HepG2 (cell line): Measurements from ENCODE around the gene DLL4. TPM values are rescaled to one million over a fixed set of nuclear protein-coding genes. Genes with fewer than 3 reads are reported as not detected.

ENCODE experiments used
- ATAC-seq: fragments of 200-7000 bp; cut with Tn5 transposase; 3 replicates; pipeline ENCODE4 v1.9.1; 2020; ENCODE audit warnings: mild to moderate bottlenecking, moderate library complexity
- BruUV-seq: library from RNA; stranded (reverse); fragments of 400-500 nt; replicated peaks from 2 replicates; lab custom pipeline; 2021; lab: Mats Ljungman, UMichigan
- CTCF ChIA-PET: fragments of 300-600 bp; formaldehyde crosslinking; extraction: SDS; loops from one replicate; lab custom pipeline; 2021; ENCODE audit warnings: low total read pairs, inconsistent platforms, low intra/inter-chr PET ratio; lab: Yijun Ruan, JAX
- POLR2A ChIA-PET: fragments of 350-600 bp; sonication (Branson Sonifier 250); formaldehyde crosslinking; loops from one replicate; lab custom pipeline; 2020; ENCODE audit warnings: antibody characterized with exemption, inconsistent platforms; lab: Yijun Ruan, JAX
- DNase-seq: peaks from one replicate; pipeline ENCODE4 v3.0.0-alpha.2; 2015; ENCODE audit warnings: low spot score
- FAIRE-seq: peaks from 3 replicates; lab custom pipeline; 2011; peaks lifted over from hg19 to GRCh38; lab: Jason Lieb, UNC
- H2AFZ ChIP-seq: one replicate; pipeline ENCODE4 v1.6.1; 2011; ENCODE audit warnings: low read length, inconsistent platforms
- H3K27ac ChIP-seq: fragments of 300-600 bp; 3 replicates; pipeline ENCODE4 v1.8.0; 2011; ENCODE audit warnings: mixed run types, mild to moderate bottlenecking, mixed read lengths, low read length, inconsistent platforms; ENCODE audit not compliant: insufficient read depth; ENCODE audit errors: extremely low read length
- H3K27me3 ChIP-seq, 2 experiments: fragments of 200-600 bp in 1 of 2; 2 replicates in 1 of 2; 3 replicates in 1 of 2; pipeline versions ENCODE4 v1.6.0 to v1.8.0; 2011; ENCODE audit warnings: low read length in 2 of 2, mild to moderate bottlenecking in 2 of 2, moderate library complexity in 2 of 2, inconsistent platforms in 1 of 2; ENCODE audit not compliant: insufficient read depth in 2 of 2, control insufficient read depth in 1 of 2
- H3K36me3 ChIP-seq, 2 experiments: fragments of 200-600 bp in 1 of 2; replicated peaks in 1 of 2; 2 replicates in 1 of 2; 3 replicates in 1 of 2; pipeline versions ENCODE4 v1.5.1 to v1.8.0; 2011; ENCODE audit warnings: low read length in 2 of 2, inconsistent platforms in 1 of 2; ENCODE audit not compliant: insufficient read depth in 2 of 2, control insufficient read depth in 1 of 2
- H3K4me1 ChIP-seq: 2 replicates; pipeline ENCODE4 v1.5.1; 2012; ENCODE audit warnings: low read length, inconsistent platforms; ENCODE audit not compliant: insufficient read depth
- H3K4me2 ChIP-seq: 2 replicates; pipeline ENCODE4 v1.6.0; 2011; ENCODE audit warnings: low read depth, low read length, inconsistent platforms
- H3K4me3 ChIP-seq, 3 experiments: fragments of 200-600 bp in 1 of 3; sonication (generic), shearing (Covaris generic) in 1 of 3; replicated peaks in 1 of 3; 2 replicates each; pipeline ENCODE4 v1.5.1; 2011 to 2016; ENCODE audit warnings: low read length in 3 of 3, inconsistent platforms in 2 of 3, low read depth in 2 of 3, mild to moderate bottlenecking in 2 of 3, control low read depth in 1 of 3, mixed read lengths in 1 of 3; ENCODE audit not compliant: insufficient read depth in 1 of 3
- H3K79me2 ChIP-seq: one replicate; pipeline ENCODE4 v1.6.1; 2011; ENCODE audit warnings: low read length, inconsistent platforms; ENCODE audit not compliant: insufficient read depth
- H3K9ac ChIP-seq: 2 replicates; pipeline ENCODE4 v1.6.0; 2011; ENCODE audit warnings: mild to moderate bottlenecking, low read depth, low read length, inconsistent platforms; ENCODE audit not compliant: insufficient read depth
- H3K9me3 ChIP-seq: 2 replicates; pipeline ENCODE4 v1.5.1; 2012; ENCODE audit warnings: mild to moderate bottlenecking, low read length
- H4K20me1 ChIP-seq: 2 replicates; pipeline ENCODE4 v1.6.0; 2011; ENCODE audit warnings: inconsistent platforms, mild to moderate bottlenecking, low read length, moderate library complexity; ENCODE audit not compliant: insufficient read depth
- ESRRA ChIP-seq: sonication (generic); formaldehyde crosslinking; IDR thresholded peaks from 2 replicates; pipeline ENCODE4 v1.5.1; 2020; ENCODE audit warnings: mild to moderate bottlenecking, low read depth, missing genetic modification reagents
- HNRNPL ChIP-seq: fragments of 200-400 bp; formaldehyde crosslinking; IDR thresholded peaks from 2 replicates; pipeline ENCODE4 v1.6.1; 2017; ENCODE audit warnings: mild to moderate bottlenecking, low read depth, low read length
- KDM1A ChIP-seq: IDR thresholded peaks from 2 replicates; pipeline ENCODE4 v1.6.1; 2016; ENCODE audit warnings: missing compliant biosample characterization
- NFIB ChIP-seq: sonication (generic); formaldehyde crosslinking; IDR thresholded peaks from 2 replicates; pipeline ENCODE4 v1.9.0; 2021; ENCODE audit warnings: missing genetic modification reagents, mild to moderate bottlenecking, borderline replicate concordance
- SMC3 ChIP-seq: IDR thresholded peaks from 2 replicates; pipeline ENCODE4 v1.6.1; 2011; ENCODE audit warnings: low read length, improper control_type of control experiment
- STAG1 ChIP-seq: sonication (generic); formaldehyde crosslinking; IDR thresholded peaks from 2 replicates; pipeline ENCODE4 v1.4.0; 2020; ENCODE audit warnings: missing genetic modification reagents
- TEAD2 ChIP-seq: sonication (generic); formaldehyde crosslinking; IDR thresholded peaks from 2 replicates; pipeline ENCODE4 v1.9.0; 2021; ENCODE audit warnings: missing genetic modification reagents
- ZSCAN21 ChIP-seq: sonication (generic); formaldehyde crosslinking; IDR thresholded peaks from 2 replicates; pipeline ENCODE4 v1.8.0; 2022; ENCODE audit warnings: mild to moderate bottlenecking, missing genetic modification reagents, moderate library complexity, borderline replicate concordance
- WGBS: methylation state at CpG from one replicate; pipeline ENCODE4 v1.1.6; 2017; ENCODE audit warnings: low lambda C conversion rate; 5-methylcytosine and 5-hydroxymethylcytosine counted together
- in situ Hi-C: cut with HindIII; loops from 2 replicates; pipeline ENCODE4 v1.10.0; 2017; ENCODE audit warnings: low pct_unique_long_range_greater_than_20kb; ENCODE audit not compliant: extremely low pct_ligation_motif_present
- intact Hi-C: fragments of 100-400 bp; cut with micrococcal nuclease; formaldehyde crosslinking; loops from one replicate; pipeline ENCODE4 v1.10.0; 2022; ENCODE audit not compliant: unreplicated experiment
- polyA plus RNA-seq, 8 experiments: library from polyadenylated mRNA; depleted of rRNA in 3 of 8; stranded (reverse) in 7 of 8; unstranded in 1 of 8; fragments of >200 nt; fragmentation: Illumina TruSeq in 4 of 8; extraction: Trizol in 4 of 8; gene quantifications; 2 replicates each; pipeline versions ENCODE4 v1.2.1 to v1.2.3, GENCODE V29; 2011 to 2016; ENCODE audit warnings: low read depth in 4 of 8, missing spikeins in 1 of 8, mixed read lengths in 1 of 8; ENCODE audit not compliant: insufficient read depth in 1 of 8
- total RNA-seq, 5 experiments: library from RNA; depleted of rRNA; stranded (reverse); fragments of >200 nt; fragmentation: Illumina TruSeq; extraction: Trizol; gene quantifications; 2 replicates each; pipeline ENCODE4 v1.2.3, GENCODE V29; 2016; ENCODE audit warnings: low read depth in 1 of 5
- TF ChIP-seq, protein P1 (sequence below): IDR thresholded peaks from 2 replicates; pipeline ENCODE4 v1.4.0; 2020; ENCODE audit warnings: mild to moderate bottlenecking, missing genetic modification reagents
- TF ChIP-seq, protein P2 (sequence below): sonication (generic); formaldehyde crosslinking; IDR thresholded peaks from 2 replicates; pipeline ENCODE4 v1.5.0; 2020; ENCODE audit warnings: mild to moderate bottlenecking, missing genetic modification reagents, moderate library complexity

DLL4 gene
- total and polyA plus RNA-seq, 2 of the 13 experiments (the other 11 are each of a cell fraction or from before 2014, with no cell fraction given), result 0.20 to 0.25 TPM

DNA sequence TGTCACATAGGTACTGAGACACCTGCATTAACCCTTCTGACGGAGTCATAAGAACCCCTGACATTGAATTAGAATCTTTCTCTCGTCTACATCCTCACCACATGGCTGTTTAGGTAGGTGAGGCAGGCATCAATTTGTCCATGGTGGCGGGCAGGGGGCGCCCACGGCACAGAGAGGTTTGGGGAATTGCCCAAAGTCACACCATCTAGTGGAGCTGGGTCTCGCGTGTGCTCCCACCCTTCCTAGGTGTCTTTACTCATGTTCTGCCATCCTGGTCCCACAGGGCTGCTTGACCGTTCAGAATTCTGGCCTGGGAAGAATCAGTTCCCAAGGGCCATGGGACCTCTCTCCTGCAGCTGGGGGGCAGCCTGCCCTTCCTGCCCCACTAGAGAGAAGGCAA is 14.7 kb upstream of the DLL4 start:
- ChIA-PET CTCF (interaction anchor here (1.1 kb wide), 1 partner anchor 271 kb away, joined by 3 read pairs; no protein-coding TSS in a partner anchor), POLR2A (interaction anchor here (1.3 kb wide), 1 partner anchor 18 kb away, joined by 3 read pairs; no protein-coding TSS in a partner anchor)
- TF ChIP-seq KDM1A (no peak), ESRRA (CRISPR knock-in tag) (no peak), NFIB (CRISPR knock-in tag) (no peak), HNRNPL (0 out of 2 replicates have a peak, but pooled peaks have one; percentile 16), ZSCAN21 (0 out of 2 replicates have a peak, but pooled peaks have one; percentile 43), SMC3 (peak; percentile 15; the same call in 1 of the 2 replicates), TEAD2 (no peak), STAG1 (CRISPR knock-in tag) (peak; percentile 68)
- TF ChIP-seq, protein P1, sequence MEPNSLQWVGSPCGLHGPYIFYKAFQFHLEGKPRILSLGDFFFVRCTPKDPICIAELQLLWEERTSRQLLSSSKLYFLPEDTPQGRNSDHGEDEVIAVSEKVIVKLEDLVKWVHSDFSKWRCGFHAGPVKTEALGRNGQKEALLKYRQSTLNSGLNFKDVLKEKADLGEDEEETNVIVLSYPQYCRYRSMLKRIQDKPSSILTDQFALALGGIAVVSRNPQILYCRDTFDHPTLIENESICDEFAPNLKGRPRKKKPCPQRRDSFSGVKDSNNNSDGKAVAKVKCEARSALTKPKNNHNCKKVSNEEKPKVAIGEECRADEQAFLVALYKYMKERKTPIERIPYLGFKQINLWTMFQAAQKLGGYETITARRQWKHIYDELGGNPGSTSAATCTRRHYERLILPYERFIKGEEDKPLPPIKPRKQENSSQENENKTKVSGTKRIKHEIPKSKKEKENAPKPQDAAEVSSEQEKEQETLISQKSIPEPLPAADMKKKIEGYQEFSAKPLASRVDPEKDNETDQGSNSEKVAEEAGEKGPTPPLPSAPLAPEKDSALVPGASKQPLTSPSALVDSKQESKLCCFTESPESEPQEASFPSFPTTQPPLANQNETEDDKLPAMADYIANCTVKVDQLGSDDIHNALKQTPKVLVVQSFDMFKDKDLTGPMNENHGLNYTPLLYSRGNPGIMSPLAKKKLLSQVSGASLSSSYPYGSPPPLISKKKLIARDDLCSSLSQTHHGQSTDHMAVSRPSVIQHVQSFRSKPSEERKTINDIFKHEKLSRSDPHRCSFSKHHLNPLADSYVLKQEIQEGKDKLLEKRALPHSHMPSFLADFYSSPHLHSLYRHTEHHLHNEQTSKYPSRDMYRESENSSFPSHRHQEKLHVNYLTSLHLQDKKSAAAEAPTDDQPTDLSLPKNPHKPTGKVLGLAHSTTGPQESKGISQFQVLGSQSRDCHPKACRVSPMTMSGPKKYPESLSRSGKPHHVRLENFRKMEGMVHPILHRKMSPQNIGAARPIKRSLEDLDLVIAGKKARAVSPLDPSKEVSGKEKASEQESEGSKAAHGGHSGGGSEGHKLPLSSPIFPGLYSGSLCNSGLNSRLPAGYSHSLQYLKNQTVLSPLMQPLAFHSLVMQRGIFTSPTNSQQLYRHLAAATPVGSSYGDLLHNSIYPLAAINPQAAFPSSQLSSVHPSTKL (CRISPR knock-in tag), result peak; percentile 13; the same call in 1 of the 2 replicates
- TF ChIP-seq, protein P2, sequence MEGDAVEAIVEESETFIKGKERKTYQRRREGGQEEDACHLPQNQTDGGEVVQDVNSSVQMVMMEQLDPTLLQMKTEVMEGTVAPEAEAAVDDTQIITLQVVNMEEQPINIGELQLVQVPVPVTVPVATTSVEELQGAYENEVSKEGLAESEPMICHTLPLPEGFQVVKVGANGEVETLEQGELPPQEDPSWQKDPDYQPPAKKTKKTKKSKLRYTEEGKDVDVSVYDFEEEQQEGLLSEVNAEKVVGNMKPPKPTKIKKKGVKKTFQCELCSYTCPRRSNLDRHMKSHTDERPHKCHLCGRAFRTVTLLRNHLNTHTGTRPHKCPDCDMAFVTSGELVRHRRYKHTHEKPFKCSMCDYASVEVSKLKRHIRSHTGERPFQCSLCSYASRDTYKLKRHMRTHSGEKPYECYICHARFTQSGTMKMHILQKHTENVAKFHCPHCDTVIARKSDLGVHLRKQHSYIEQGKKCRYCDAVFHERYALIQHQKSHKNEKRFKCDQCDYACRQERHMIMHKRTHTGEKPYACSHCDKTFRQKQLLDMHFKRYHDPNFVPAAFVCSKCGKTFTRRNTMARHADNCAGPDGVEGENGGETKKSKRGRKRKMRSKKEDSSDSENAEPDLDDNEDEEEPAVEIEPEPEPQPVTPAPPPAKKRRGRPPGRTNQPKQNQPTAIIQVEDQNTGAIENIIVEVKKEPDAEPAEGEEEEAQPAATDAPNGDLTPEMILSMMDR (CRISPR knock-in tag), result peak; percentile 78
- no TSS peak for BruUV-seq
- no peaks in the 10 kb centered on the region for H3K36me3 ChIP-seq
- FAIRE-seq (no peak), DNase-seq (no peak), ATAC-seq (peak; percentile 11; the same call in 1 of the 3 replicates)
- intact Hi-C loops (no loop called here), in situ Hi-C loops (no loop called here)
- no peak overlapping the region for H3K27ac ChIP-seq
- peak overlapping the region; percentile 6; the same call in 1 of the 2 replicates for H3K4me2 ChIP-seq
- H3K79me2 ChIP-seq, result no peaks in the 10 kb centered on the region
- no peak overlapping the region for H3K9ac ChIP-seq
- peaks cover 70% of the 10 kb centered on the region for H3K4me1 ChIP-seq
- no peak overlapping the region for H2AFZ ChIP-seq
- H3K27me3 ChIP-seq, result peaks cover 0 to 17% of the 10 kb centered on the region in 2 experiments; a peak in 3 of 5 replicates
- 7% methylated on average over 3 of the region's 8 CpGs for WGBS
- H3K4me3 ChIP-seq, result no peak overlapping the region; a peak in 1 of 6 replicates
- H4K20me1 ChIP-seq, result no peaks in the 10 kb centered on the region
- H3K9me3 ChIP-seq, result no peaks in the 10 kb centered on the region
